KOPT-K1 (cell line): Measurements from ENCODE around the gene CLIP2.
"Not testable (repeated sequence)": the region's sequence is repeated elsewhere in the genome, so short reads cannot be mapped to it uniquely, and the experiment has no call there.

Experiments
- H3K27ac ChIP-seq: fragments of 200-600 bp; sonication (generic); 2 replicates; pipeline ENCODE4 v1.5.1; 2016; ENCODE audit warnings: antibody characterized with exemption, mild to moderate bottlenecking, low read depth, low read length; ENCODE audit not compliant: poor library complexity, severe bottlenecking
- H3K36me3 ChIP-seq: fragments of 200-600 bp; sonication (generic); 2 replicates; pipeline ENCODE4 v1.5.1; 2017; ENCODE audit warnings: antibody characterized with exemption, mild to moderate bottlenecking, low read length, moderate library complexity; ENCODE audit not compliant: insufficient read depth
- H3K9me3 ChIP-seq: fragments of 200-600 bp; sonication (generic); 2 replicates; pipeline ENCODE4 v1.5.1; 2017; ENCODE audit warnings: antibody characterized with exemption, low read length, mild to moderate bottlenecking; ENCODE audit not compliant: insufficient read depth, poor library complexity, severe bottlenecking

Gene CLIP2

GRCh38 chr7:74289018-74289658, at the start of gene CLIP2:
Gene CLIP2, plus strand, starts transcription at chr7:74289407. Its CDS starts 28,140 bp downstream, at chr7:74317547.
- Histone ChIP-seq H3K9me3 (no peaks in the 10 kb centered on the region), H3K36me3 (no peaks in the 10 kb centered on the region), H3K27ac (no peak within 1 kb of the TSS)

DNA sequence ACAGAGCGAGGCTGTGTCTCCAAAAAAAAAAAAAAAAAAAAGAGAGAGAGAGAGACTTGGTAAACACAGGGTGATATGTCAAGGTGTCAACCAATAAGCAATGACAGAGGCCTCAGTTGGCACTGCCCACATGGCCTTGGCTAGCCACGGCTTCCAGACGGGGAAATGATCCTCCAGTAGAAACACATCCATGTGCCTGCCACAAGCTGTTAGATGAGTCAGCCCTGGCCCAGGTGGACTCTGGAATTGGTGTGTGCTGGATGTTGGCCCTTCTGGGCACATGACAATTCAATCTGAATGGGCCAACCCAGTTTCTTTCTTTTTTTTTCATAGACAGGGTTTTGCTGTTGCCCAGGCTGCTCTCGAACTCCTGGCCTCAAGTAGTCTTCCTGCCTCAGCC, 48.7 kb upstream of the CLIP2 start:
- Histone ChIP-seq H3K9me3 (no peaks in the 10 kb centered on the region), H3K27ac (no peak overlapping the region), H3K36me3 (peaks cover 98% of the 10 kb centered on the region)

- Histone ChIP-seq H3K36me3 (peaks cover 93% of the 10 kb centered on the region), H3K9me3 (no peaks in the 10 kb centered on the region), H3K27ac (no peak overlapping the region)
These were observed 47.1 kb upstream of the CLIP2 start for GRCh38 chr7:74242122-74242443.

DNA sequence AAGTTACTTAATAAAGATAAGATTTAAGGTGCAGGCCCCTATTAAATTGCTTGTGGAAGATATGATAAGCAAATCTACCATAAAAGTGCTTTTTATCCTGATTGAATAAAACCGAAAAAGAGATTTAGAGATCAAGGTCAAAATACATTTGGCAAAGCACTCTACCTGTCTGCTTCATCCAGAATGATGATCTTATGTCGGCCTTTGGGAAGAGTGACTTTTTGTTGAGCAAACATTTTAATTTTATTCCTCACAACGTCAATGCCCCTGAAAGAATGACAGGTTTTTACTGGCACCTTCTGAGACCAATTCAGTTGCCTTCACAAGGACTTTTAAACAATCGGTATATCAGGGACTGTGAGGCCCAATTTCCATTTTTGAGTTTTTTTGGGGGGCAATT, 42.7 kb upstream of the CLIP2 start:
- no peaks in the 10 kb centered on the region for H3K9me3 ChIP-seq
- peaks cover 93% of the 10 kb centered on the region for H3K36me3 ChIP-seq
- H3K27ac ChIP-seq, result no peak overlapping the region

- Histone ChIP-seq H3K36me3 (peaks cover 83% of the 10 kb centered on the region), H3K9me3 (no peaks in the 10 kb centered on the region), H3K27ac (no peak overlapping the region)
These were observed 41.1 kb upstream of the CLIP2 start for GRCh38 chr7:74248156-74248555.

GRCh38 chr7:74249058-74249457, 40.1 kb upstream of the CLIP2 start:
- not testable (repeated sequence) for H3K27ac ChIP-seq
- peaks cover 74% of the 10 kb centered on the region for H3K36me3 ChIP-seq

GRCh38 chr7:74252893-74253292, 36.3 kb upstream of the CLIP2 start:
- Histone ChIP-seq H3K27ac (peak overlapping the region; percentile 91), H3K36me3 (peaks cover 42% of the 10 kb centered on the region), H3K9me3 (no peaks in the 10 kb centered on the region)

More at GRCh38 chr7:74249058-74249457, 40.1 kb upstream of the CLIP2 start:
- H3K9me3 ChIP-seq, result not testable (repeated sequence)

DNA sequence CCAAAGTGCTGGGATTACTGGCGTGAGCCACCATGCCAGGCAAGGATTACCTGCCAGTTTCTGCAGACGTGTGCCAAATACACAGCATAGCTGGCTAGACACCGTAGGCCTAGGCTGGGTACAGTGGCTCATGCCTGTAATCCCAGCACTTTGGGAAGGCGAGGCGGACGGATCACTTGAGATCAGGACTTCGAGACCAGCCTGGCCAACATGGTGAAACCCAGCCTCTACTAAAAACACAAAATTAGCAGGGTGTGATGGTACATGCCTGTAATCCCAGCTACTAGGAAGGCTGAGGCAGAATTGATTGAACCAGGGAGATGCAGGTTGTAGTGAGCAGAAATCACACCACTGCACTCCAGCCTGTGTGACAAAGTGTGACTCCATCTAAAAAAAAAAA, 35.9 kb upstream of the CLIP2 start:
- H3K27ac ChIP-seq, result peak overlapping the region; percentile 91
- H3K9me3 ChIP-seq, result no peaks in the 10 kb centered on the region
- peaks cover 37% of the 10 kb centered on the region for H3K36me3 ChIP-seq

GRCh38 chr7:74253835-74254128, 35.4 kb upstream of the CLIP2 start:
- no peaks in the 10 kb centered on the region for H3K9me3 ChIP-seq
- peak overlapping the region; percentile 91 for H3K27ac ChIP-seq
- peaks cover 33% of the 10 kb centered on the region for H3K36me3 ChIP-seq

GRCh38 chr7:74254129-74254857, 34.9 kb upstream of the CLIP2 start, which contains the start of gene RFC2:
Gene RFC2, minus strand, starts transcription at chr7:74254399. Its CDS starts 16 bp downstream, at chr7:74254383.
- Histone ChIP-seq H3K9me3 (no peaks in the 10 kb centered on the region), H3K36me3 (peaks cover 28% of the 10 kb centered on the region), H3K27ac (peak within 1 kb of the TSS; percentile 91)

GRCh38 chr7:74254858-74255379, 34.3 kb upstream of the CLIP2 start:
- Histone ChIP-seq H3K9me3 (no peaks in the 10 kb centered on the region), H3K27ac (peak overlapping the region; percentile 91), H3K36me3 (peaks cover 22% of the 10 kb centered on the region)

DNA sequence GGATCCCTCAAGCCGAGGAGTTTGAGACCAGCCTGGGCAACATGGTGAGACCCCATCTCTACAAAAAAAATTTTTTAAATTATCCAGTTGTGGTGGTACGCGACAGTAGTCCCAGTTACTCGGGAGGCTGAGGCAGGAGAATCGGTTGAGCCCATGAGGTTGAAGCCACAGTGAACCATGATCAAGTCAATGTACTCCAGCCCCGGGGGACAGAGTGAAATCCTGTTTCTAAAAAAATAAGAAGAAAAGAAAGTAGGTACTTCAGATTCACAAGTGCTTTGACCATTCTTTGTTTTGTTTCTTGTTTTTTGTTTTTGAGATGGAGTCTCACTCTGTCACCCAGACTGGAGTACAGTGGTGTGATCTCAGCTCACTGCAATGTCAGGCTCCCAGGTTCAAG, 33.7 kb upstream of the CLIP2 start:
- not testable (repeated sequence) for H3K27ac ChIP-seq, H3K9me3 ChIP-seq
- H3K36me3 ChIP-seq, result peaks cover 16% of the 10 kb centered on the region

DNA sequence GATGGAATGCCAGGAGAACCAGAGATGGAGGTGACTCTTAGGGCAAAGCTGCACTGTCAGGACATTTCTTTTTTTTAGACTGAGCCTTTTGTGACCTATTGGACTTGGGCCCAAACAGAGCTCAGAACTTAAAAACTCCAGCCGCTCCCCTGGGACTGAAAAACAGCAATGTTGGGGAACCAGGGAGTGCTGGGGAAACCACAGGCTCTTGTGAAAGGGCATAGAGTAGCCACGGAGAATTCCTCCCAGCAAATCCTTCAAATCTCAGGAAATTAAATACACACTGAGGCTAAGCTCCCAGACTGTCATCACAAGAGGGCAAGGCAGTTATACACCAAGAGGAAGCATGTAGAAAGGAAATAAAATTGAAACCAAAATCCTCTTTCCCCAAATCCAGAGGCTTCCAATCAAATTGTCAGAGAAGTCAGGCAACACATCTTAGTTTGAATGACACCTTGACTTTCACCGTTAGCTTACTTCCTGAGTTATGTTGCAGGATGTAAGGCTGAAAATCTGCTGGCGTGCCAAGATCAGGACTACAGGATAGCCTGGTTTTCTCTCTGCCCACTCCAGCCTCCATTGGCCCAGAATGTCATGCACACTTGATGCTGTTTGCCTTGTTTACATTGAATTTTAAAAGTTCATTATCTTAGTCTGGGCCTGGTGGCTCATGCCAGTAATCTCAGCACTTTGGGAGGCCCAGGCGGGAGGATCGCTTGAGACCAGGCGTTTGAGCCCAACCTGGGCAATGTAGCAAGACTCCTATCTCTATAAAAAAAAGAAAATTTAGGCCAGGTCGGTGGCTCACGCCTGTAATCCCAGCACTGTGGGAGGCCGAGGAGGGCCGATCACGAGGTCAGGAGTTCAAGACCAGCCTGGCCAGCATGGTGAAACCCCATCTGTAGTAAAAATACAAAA, 32.5 kb upstream of the CLIP2 start:
- Histone ChIP-seq H3K27ac (no peak overlapping the region), H3K36me3 (peaks cover 6% of the 10 kb centered on the region), H3K9me3 (no peaks in the 10 kb centered on the region)

DNA sequence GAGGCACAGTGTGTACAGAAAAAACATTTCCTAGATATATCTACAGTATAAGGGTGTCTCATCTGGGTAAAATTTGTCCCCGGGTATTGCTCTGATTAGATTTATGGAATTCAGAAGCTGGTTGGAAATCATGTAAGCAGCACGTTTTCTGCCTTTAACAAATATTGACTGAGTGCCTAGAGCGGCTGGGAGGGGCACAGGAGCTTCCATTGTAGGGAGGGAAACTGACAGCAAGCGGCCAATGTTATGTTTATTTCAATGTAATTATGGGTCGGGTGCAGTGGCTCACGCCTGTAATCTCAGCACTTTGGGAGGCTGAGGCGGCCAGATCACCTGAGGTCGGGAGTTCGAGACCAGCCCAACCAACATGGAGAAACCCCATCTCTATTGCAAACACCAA, 30.6 kb upstream of the CLIP2 start:
- no peak overlapping the region for H3K27ac ChIP-seq
- no peaks in the 10 kb centered on the region for H3K9me3 ChIP-seq
- no peaks in the 10 kb centered on the region for H3K36me3 ChIP-seq
